NCI-H2227 treated with DMSO at 0.1 percent for 48 hours (cell line): ENCODE measurements around the gene MKRN2.

Experiments used
- DNase-seq: peaks from one replicate; lab custom pipeline; 2025; lab: John Stamatoyannopoulos, UW

MKRN2 gene

DNA sequence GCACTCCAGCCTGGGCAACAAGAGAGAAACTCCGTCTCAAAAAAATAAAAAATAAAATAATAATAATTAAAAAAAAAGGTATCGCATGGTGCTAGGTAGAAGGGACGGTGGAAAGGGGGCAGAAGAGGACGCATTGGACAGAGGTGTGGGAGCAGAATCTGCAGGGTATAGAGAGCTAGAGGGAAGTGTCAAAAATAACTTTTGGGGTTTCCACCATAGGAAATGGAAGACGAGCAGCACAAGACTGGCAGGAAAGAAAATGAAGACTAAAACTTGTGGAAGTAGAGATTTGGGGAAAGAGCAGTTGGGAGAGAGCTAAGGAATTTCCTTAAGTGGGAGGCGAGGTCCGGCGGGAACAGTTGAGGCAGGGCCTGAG lies 585 bp upstream of the MKRN2 start:
- DNase-seq, result no peak

DNA sequence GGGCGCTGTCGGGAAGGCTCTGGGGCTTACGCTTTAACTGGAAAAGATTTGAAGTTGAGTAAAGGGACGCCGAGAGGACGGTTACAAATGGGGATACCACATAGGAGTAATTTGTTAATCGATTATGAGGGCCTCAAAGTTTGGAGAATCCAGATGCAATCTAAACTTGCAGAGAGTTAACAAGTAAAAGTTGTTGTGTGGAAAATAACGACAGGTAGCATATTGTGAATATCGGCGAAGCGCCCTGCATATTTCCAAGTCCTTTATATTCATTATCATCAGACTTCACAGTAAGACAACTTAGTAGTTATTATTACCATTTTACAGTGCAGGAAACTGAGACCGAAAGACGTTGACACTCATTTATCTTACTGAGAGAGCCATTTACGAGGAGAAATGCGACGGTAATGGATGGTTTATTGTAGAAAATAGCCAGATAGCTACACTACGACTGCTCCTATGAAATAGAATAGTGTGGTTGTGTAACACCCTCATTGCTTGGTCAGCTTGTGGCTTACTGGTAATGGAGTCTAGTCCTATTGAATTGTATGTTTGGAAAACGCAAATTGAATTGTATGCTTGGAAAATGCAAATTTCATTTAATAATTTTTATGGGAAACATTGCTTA lies 700 bp downstream of the MKRN2 start:
- no peak for DNase-seq

DNA sequence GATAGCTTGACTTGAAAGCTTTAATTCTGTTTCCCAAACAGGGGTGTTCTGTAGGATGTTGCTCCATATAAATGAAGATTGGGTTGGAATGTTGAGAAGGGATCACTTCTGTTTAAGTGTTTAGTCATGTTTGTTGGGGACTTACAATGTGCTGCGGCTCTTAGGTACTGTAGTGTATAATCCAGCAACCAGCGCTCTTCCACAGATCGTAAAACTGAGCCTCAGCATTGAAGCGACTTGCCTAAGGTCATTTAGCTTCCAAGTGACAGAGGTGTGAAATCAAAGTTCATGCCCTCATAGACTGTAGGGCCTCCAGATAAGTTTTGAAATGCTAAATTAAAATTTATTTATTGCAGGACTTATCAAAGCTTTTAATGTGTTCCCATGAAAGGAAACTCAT lies 1.8 kb downstream of the MKRN2 start:
- DNase-seq, result no peak

DNA sequence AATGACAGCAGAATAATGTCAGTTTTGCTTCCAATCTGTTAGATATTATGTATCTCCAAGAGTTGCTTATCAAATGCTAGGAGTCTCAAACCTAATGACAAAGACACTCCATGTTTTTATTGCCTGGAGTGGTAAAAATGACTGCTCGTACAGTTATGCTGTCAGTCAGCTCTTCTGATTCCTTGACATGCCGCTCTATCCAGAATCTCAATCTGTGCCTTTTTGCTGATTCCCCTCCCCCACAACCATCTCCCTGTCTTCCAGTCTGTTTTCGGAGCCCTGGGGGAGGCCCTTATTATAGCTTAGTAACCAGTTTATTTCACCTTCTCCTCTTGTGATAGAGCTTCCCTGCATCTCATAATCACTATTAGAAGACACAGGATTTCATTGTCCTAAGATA lies 2.6 kb downstream of the MKRN2 start:
- DNase-seq, result no peak

DNA sequence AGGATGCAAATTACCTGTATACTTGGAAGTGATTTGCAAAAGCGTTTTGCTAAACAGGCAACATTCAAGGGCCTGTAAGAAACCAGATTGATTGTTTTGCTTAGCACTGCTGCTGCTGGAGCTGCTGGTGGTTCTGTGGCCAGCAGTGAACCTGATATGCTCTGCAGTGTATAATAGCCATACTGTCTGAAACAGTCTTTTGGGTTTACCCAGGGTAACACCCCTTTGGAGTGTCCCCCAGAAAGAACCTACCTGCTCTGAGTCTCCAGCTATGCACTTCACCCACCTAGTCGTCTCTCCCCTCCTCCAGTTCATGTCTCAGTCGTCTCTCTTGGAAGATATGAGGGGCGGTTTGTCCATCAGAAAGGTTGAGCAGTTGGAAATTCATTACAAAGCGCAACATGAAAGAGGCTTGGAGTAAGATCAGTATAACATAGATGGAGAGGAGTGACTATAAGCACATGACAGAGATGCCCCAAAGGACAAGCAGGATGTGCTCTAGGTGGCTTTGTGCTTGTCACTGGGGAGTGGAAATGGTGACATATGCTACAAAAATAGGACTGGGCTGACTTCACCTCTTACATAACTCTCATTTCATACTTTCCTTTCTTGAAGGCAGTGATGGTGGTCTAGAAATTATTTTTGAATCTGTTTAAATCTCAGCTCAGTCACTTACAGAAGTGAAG lies 3.8 kb downstream of the MKRN2 start:
- no peak for DNase-seq

DNA sequence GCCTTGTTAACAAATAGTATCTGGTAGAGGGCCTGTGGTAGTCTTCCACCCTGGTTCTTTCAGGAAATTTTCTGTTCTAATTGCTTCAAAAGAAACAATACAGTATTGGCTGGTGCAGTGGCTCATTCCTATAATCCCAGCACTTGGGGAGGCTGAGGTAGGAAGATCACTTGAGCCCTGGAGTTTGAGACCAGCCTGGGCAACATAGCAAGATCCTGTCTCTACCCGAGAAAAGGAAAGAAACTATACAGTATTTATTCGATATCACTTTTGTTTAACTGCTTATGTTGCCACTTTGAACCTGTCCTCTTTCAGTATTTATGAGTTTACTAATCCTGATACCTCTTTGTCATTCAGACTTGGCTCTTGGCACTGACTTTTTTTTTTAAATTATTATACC lies 4.5 kb downstream of the MKRN2 start:
- no peak for DNase-seq

DNA sequence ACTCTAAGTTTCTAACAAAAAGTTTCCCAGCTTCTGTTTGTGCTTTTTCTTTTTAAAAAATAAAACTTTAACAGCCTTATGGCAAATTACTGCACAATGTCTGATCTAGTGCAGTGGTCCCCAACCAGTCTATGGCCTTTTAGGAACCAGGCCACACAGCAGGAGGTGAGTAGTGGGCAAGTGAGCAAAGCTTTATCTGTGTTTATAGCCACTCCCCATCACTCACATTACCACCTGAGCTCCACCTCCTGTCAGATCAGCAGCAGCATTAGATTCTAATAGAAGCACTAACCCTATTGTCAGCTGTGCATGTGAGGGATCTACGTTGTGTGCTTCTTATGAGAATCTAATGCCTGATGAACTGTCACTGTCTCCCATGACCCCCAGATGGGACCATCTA lies 5.6 kb downstream of the MKRN2 start:
- DNase-seq, result no peak

DNA sequence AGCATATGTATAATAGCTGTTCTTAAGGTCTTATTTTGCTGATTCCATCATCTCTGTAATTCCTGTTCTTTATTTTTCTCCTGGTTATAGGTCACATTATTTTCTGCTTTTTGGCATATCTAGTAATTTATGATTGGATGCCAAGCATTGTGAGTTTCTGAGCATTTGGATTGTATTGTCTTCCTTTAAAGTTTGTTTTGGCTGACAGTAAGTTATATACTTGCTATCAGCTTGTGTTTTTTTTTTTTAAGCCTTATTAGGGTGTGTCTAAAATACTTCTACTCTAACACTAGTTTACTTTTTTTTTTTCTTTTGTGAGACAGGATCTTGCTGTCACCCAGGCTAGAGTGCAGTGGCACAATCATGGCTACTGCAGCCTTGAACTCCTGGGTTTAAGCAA lies 10.1 kb downstream of the MKRN2 start:
- no peak for DNase-seq

DNA sequence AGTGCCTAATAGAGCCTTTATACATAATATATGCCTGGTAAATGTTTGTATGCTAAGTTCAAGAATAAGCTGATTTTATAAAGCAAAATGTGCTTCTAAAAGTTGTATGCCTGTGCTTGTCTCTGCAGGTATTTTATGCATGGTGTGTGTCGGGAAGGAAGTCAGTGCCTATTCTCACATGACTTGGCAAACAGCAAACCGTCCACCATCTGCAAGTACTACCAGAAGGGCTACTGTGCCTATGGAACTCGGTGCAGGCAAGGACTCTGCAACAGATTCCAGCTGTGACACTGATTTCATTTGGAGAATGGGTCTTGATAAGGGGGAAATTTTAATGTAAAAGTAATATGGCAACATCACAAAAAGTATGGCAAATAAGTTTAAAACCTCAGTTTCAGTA lies 11.9 kb downstream of the MKRN2 start:
- DNase-seq, result no peak

DNA sequence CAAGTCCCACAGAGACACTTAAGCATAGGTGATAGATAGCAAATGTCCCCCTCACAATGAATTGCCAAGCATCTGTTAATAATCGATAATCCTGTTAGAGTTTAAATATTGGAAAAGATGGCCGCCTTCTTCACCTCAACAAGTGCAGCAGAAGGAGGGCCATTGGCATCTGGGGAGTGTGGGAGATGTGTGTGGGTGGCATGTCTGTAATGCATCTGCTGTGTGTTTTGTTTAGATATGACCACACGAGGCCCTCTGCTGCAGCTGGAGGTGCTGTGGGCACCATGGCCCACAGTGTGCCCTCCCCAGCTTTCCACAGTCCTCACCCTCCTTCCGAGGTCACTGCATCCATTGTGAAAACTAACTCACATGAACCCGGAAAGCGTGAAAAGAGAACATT lies 12.9 kb downstream of the MKRN2 start:
- DNase-seq, result no peak

DNA sequence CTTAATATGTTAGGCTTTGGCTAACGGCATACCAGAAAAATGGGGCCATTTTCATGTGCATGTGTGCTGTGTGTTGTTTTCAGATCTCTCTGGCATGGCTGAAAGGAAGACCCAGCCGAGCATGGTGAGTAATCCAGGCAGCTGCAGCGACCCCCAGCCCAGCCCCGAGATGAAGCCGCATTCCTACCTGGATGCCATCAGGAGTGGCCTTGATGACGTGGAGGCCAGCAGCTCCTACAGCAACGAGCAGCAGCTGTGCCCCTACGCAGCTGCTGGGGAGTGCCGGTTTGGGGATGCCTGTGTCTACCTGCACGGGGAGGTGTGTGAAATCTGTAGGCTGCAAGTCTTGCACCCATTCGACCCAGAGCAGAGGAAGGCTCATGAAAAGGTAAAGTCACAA lies 15.1 kb downstream of the MKRN2 start:
- DNase-seq, result no peak

DNA sequence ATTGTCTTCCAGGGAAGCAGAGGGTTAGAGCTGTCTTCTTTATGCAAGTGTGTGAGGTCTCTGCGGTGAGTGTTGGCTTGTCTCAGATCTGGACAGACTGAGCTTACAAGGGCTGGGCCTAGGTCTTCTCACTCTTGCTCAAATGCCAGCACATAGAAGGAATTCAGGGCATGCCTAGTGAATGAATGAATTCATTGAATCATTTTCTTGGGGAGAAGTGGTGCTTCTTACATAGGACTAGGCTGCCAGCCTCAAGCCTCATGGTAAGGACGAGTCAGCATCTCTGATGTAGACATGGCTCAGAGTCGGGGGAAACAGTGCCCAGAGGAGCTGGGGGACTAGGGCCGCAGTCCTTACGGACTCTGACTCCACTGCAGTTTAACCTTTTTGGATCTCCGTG lies 17.2 kb downstream of the MKRN2 start:
- DNase-seq, result no peak

DNA sequence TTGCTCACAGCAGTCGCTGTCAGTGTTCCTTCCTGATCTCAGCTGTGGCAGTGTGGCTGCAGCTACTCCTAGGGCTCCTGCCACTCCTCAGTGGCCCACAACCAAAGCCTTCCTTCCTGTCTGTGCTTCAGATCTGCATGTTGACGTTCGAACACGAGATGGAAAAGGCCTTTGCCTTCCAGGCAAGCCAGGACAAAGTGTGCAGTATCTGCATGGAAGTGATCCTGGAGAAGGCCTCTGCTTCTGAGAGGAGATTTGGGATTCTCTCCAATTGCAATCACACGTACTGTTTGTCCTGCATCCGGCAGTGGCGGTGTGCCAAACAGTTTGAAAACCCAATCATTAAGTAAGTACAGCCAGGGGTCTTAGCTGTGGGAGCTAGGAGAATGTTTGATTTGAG lies 17.8 kb downstream of the MKRN2 start:
- DNase-seq, result no peak

DNA sequence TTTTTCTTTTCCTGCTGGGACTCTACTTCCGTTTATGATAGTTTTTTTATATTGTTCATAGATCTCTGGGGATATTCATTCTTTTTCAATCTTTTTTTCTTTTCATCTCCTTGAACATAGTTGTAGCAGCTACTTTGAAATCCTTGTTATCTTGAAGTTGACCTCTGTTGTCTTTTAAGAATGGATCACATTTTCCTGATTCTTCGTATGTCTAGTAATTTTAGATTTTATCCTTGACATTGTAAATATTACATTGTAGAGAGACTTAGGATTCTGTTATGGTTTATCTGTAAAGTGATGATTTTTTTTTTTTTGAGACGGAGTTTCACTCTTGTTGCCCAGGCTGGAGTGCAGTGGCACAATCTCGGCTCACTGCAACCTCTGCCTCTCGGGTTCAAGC lies 20.5 kb downstream of the MKRN2 start:
- DNase-seq, result no peak

DNA sequence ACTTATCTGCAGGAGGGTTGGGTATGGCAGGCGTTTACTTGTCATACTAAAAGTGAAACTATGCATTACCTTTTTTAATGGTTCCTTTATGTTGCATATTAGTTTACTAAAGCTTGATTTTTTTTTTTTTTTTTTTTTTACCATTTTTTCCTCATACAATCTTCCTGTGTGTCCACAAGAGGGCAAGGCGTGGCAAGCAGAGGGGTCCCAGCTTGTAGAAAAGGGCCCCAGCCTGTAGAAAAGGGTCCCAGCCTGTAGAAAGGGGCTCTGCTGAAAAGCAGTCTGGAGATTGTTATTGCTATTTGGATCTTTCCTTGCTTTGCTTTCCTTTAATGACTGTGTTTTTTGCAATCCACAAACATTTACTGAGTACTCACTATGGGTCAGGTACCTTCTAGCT lies 21.9 kb downstream of the MKRN2 start:
- DNase-seq, result no peak

DNA sequence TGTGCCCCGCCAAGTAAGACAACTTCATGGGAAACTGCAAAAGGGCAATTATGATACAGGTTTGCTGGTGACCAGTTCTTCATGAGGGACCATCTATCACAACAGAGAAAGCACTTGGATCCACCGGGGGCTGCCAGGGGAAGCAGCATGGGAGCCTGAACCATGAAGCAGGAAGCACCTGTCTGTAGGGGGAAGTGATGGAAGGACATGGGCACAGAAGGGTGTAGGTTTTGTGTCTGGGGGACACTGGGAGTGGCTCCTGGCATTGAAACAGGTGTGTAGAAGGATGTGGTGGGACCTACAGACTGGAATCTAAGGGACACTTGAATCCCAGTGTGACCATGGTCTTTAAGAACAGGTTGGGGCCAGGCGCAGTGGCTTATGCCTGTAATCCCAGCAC lies 22.6 kb downstream of the MKRN2 start:
- no peak for DNase-seq

DNA sequence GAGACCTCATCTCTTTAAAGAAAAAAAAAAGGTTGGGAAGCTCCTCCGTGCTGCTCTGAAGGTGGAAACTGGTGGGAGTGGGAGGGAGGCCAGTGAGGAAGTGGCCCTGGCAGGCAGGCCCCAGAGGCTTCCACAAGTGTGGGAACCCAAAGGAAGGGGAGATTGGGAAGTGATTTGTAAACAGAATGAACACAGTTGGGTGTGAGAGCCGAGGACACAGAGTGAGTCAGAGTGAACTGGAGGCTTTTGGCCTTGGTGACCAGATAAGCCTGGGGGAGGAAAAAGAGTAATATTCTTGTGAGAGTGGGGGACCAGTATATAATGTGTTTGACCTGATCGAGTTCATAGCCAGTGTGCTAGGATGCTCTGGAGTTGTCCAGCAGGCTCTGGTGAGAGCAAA lies 23.0 kb downstream of the MKRN2 start:
- DNase-seq, result no peak

DNA sequence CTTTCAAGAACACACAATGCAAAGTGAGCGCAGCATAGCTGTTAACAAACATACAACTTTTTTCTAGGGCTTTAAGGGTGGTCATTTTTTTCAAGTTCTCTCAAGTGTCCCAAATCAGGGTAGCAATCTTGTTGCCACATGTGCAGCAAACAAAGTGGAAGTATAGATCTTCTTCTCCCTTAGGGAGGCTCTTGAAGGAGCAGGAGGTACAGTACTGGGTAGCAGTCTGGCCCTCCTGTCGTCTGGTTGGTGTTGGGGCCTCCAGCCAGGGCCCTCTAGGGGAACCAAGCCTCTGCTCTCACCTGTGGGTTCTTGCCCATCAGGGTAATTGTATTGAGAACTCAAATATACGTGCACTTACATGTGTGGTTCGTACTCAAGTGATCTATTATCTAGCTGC lies 25.8 kb downstream of the MKRN2 start:
- DNase-seq, result no peak

DNA sequence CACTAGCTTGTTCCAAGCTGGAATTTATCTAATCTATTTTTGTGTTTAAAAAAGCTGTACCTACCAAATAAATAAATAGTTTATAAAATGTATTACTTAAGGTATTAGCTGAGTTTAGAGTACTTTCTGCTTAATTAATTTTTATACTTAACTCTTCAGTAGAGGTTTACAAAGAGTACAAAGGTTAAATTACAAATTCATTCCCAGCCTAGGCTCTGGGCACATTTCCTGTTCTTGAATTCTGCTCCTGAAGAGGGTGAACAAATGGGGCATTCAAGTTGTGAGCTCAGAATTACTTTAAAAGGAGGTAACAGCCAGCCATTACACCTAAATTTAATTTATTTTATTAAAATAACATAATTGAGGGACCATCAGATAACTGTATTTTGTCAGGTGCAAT lies 26.4 kb downstream of the MKRN2 start:
- no peak for DNase-seq

DNA sequence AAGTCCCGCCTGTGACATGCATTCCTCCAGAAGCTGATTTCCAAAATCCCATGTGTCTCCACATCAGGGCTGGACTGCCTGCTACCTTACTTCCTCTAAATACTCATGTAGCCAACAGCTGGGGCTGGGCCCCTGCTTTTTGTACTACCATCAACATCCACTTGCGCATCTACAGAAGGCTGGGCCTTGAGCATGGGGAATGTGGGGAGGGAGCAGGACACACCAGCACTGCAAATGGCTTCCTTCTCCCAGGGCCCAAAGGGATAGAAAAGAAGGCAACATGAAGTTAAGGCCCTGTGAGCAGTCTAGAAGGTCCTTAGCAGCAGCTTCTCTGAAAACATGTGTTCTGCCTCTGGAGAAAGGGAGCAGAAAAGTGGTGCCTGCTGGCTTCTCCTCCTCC lies 27.2 kb downstream of the MKRN2 start:
- DNase-seq, result no peak

DNA sequence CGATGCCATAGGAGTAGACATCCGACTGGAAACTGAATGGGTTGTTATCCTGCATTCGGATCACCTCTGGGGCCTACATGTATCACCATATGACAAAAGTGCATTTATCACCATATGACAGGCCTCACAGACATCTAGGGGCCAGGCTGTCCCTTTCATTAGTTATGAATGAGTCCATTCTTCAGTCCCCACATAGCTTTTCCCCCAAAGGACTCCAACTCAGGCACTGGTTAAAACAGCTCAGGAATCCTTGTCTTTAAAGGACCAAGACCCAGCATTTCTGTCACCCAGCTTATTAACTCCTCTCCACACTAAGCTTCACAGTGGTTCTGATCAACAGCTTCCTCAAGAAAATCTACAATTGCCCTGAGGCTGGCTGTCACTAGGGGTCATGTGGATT lies 28.3 kb downstream of the MKRN2 start:
- DNase-seq, result no peak

DNA sequence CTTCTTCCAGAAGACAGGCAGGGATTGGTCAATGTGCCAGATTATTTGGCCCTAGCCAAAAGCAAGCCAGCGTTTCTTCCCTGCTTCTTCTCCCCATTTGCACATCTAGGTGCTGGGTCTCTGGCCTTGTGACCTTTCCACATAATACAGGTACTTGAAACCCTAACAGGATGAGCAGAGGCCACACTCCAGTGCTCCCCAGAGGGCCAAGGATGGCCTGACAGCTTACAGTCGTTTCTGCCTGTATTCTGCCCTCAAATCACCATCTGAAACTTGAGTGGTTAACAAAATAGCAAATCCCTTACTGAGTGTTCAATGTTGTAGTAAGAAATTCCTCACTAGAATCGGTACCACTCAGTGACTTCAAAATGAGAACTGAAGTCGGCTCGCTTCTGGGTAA lies 29.1 kb downstream of the MKRN2 start:
- no peak for DNase-seq

DNA sequence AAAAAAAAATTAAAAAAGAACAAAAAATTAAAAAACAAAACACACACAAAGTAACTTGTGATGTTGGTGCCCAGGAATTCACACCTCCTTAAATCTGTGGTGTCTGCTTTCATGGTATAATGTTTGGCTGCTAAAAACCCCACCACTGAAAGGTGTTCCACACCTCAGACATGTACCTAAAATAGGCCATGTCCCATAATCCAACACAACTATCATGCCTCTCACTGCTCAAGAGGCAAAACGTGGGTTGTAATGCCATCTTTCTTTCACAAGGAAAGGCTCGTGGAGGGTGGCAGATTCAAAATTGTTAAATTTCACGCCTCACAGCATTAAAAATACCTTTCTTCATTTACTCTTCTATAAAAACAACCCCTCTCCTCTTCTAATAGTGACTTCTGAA lies 29.5 kb downstream of the MKRN2 start:
- no peak for DNase-seq
